GM18505 (cell line): ENCODE data around the gene TOX3.

Experiments used
- ATAC-seq: cut with Tn5 transposase; IDR thresholded peaks from one replicate; pipeline ENCODE4 v1.9.1; 2021; ENCODE audit not compliant: unreplicated experiment
- POLR2A ChIP-seq: IDR thresholded peaks from 4 replicates; pipeline ENCODE4 v1.6.1; 2011; ENCODE audit warnings: borderline replicate concordance; ENCODE audit not compliant: insufficient read depth, insufficient read length; ENCODE audit errors: extremely low read depth

TOX3 gene

GRCh38 chr16:52512297-52512987 is 34.5 kb downstream of the TOX3 start:
- TF ChIP-seq POLR2A, result no peak
- ATAC-seq, result no peak

- no peak for ATAC-seq
- TF ChIP-seq POLR2A, result no peak
These were observed 45.2 kb downstream of the TOX3 start for GRCh38 chr16:52501746-52502145.

GRCh38 chr16:52500963-52501362 is 46.0 kb downstream of the TOX3 start:
- no peak for TF ChIP-seq POLR2A
- no peak for ATAC-seq

GRCh38 chr16:52499060-52499440 is 47.9 kb downstream of the TOX3 start:
- TF ChIP-seq POLR2A, result no peak
- no peak for ATAC-seq

- TF ChIP-seq POLR2A, result no peak
- ATAC-seq, result no peak
These were observed 48.4 kb downstream of the TOX3 start for GRCh38 chr16:52498328-52499059.

GRCh38 chr16:52497067-52497816 is 49.7 kb downstream of the TOX3 start:
- no peak for TF ChIP-seq POLR2A
- no peak for ATAC-seq

- no peak for ATAC-seq
These were observed 50.7 kb downstream of the TOX3 start for GRCh38 chr16:52496051-52496876.

GRCh38 chr16:52494621-52495020 is 52.3 kb downstream of the TOX3 start:
- no peak for ATAC-seq
- no peak for TF ChIP-seq POLR2A

More at GRCh38 chr16:52496051-52496876, 50.7 kb downstream of the TOX3 start:
- TF ChIP-seq POLR2A, result no peak

GRCh38 chr16:52494145-52494544 is 52.8 kb downstream of the TOX3 start:
- no peak for ATAC-seq
- no peak for TF ChIP-seq POLR2A

GRCh38 chr16:52492789-52493357 is 54.1 kb downstream of the TOX3 start:
- no peak for TF ChIP-seq POLR2A
- ATAC-seq, result peak; percentile 87

GRCh38 chr16:52491216-52491615 is 55.7 kb downstream of the TOX3 start:
- no peak for ATAC-seq
- no peak for TF ChIP-seq POLR2A

GRCh38 chr16:52489894-52490293 is 57.0 kb downstream of the TOX3 start:
- no peak for TF ChIP-seq POLR2A
- no peak for ATAC-seq
